ENCODE results near the gene ATXN7L1.
"Not testable (repeated sequence)": the region's sequence is repeated elsewhere in the genome, so short reads cannot be mapped to it uniquely, and the experiment has no call there.

Gene ATXN7L1

DNA sequence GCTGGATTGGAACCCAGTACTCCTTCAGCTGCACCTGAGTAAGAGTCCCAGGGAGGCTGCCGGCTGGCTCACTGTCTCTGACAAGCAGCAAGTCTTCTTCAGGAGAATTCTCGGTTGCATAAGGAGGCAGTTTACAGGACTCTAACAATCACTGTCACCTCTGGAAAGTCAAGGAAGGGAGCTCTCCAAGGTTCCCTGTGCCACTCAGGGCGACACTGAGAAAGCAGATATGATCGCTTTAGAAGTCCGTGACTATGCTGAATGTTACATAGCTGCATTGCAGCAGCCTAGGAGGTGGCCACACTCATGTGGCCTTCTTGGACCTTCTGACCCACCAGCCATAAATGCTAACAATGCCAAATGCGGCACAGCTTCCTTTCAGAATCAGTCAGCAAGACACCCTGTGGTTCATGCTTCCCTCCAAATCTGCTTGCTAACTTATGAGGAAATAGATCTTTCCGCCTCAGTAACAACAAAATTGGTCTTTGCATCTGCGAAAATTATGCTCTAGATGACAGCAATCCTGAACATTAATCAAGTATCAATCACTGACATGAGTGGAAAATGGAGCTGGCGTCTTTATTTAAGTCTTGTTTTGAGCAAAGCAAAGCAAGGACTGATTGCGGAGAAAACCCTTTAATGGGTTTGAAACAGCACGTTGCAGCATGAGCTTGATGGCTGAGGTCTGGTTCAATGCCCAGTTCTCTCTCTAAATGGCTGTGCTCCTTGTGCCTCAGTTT is 132.9 kb downstream of the ATXN7L1 start:
- no peak for DNase-seq (ENCODE audit: low spot score)

DNA sequence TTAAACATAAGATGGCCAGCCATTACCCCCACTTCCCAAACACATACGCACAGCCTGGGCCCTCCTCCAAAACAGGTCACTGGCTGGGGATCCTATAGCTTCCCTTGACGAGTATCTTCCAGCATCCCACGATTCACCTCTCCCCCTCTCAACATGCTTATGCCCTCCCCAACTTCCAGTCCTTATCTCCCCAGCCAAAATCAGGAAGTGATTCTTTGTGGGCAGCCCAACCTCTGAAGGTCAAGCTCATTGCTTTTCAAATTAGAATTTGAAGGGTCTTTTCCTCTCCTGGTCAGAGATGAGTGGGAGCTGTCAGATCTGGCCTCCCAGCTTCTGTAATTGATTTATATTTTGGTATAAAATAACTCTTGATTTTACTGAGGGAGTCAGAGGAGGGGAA is 133.6 kb downstream of the ATXN7L1 start:
- no peak for DNase-seq (ENCODE audit: low spot score)

DNA sequence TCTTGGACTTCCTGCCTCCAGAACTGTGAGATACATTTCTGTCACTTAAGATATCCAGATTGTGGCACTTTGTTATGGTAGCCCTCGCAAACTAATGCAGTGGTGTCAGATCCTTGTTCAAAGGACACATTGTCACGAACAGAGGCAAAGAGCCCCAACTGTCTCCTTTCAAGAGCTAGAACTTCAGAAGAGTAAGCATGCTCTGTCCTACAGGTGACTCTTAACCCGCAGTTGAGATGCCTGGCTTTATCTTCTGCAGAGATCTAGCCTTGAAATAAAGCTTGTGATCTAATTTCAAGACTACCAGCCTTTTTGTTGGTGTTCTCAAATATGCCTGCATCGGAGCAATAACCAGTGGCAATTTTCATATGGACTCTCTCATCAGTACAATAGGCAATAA is 134.4 kb downstream of the ATXN7L1 start:
- DNase-seq (ENCODE audit: low spot score), result no peak

DNA sequence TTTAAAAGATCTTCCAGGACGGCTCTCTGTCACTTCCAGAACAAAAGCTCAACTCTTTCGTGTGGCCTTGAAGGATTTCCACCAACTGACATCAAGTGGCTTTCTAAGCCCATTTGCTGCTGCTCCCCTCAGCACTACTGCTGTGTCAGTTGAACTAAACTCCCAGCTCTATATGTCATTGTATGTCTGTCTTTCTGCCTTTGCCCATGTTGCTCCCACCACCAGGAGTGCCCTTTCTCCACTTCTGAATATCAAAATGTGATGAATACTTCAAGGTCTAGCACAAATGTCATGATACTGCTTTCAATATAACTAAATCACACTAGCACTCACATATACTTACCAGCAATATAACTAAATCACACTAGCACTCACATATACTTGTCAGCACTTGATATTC is 138.3 kb downstream of the ATXN7L1 start:
- no peak for DNase-seq (ENCODE audit: low spot score)

DNA sequence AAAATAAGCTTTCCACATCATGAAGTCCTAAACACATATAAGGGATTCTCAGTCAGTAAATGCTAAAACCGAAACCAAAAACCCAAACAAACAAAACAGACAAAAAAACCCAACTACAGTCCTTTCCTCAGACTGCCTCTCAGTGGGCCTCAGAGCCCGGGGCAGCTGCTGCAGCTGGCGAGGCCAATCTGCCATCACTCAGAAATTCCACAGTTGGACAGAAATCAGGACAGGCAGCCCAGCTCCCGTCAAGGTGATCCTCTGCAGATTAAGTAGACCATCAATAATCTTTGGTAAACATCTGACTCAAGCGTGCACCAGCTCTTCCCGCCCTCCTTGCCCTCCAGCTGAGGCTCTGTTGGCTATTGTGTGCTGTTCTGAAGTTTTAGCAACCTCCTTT is 142.2 kb downstream of the ATXN7L1 start:
- no peak for DNase-seq (ENCODE audit: low spot score)

DNA sequence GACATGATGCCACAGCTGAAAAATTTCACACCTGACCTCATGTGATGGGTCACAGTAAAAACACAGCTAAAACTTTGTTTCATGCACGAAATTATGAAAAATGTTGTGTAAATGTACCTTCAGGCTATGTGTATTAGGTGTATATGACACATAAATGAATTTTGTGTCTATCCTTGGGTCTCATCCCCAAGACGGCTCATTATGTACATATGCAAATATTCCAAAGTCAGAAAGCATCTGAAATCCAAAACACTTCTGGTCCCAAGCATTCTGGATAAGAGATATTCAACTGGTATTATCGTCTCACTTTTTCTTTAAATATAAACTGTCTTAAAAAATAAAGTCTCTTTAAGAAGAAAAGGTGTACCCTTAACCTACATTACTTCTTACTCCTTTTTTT is 145.4 kb downstream of the ATXN7L1 start:
- DNase-seq (ENCODE audit: low spot score), result no peak

DNA sequence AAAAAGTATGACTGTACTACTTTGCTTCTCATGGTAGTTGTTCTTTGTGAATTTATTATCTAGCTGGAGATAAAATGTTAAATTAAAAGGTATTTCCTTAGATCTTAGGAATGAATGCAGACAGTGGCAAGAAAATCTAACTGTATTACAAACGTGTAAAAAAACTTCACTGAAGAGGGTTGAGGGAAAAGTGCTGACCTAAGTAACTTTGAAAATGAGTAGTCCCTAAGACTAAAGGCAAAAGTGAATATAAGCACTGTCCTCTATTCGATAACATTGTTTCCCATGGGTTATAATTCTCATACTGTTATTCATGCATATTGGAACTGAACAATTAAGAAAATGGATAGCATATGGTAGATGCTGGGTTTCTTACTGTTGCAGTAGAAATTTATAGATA is 148.4 kb downstream of the ATXN7L1 start:
- no peak for DNase-seq (ENCODE audit: low spot score)

DNA sequence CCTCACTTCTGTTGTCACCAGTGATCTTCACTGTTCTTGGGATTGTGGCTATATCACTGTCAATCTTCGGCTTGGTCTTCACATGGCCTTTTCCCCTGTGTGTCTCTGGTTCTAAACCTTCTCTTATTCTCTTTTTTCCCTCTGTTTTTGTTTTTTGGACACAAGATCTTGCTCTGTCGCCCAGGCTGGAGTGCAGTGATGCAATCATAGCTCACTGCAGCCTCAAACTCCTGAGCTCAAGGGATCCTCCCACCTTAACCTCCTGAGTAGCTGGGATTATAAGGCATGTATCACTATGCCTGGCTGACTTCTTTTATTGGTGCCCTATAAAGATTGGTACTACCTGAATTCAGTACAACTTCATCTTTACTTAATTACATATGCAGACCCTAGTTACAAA is 151.7 kb downstream of the ATXN7L1 start:
- DNase-seq (ENCODE audit: low spot score), result no peak

DNA sequence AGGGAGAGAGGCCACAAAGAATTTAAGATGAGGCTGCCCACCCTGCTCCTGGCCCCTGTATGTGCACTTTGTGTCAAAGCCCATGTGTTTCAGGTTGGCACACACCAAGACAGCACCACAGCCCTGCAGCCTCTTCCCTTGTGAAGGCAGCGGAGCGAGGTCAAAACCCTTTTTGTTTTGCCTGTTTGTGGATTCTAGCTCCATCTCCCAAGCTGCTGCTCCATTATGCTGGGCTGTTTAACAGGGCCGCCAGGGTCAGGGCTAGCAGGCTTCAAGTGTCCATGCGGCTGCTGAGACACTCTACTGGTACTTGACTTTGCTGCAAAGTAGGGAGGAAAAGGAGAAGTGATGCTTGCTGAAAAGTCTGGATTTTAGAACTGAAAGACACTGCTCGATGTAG is 152.8 kb downstream of the ATXN7L1 start:
- no peak for DNase-seq (ENCODE audit: low spot score)

DNA sequence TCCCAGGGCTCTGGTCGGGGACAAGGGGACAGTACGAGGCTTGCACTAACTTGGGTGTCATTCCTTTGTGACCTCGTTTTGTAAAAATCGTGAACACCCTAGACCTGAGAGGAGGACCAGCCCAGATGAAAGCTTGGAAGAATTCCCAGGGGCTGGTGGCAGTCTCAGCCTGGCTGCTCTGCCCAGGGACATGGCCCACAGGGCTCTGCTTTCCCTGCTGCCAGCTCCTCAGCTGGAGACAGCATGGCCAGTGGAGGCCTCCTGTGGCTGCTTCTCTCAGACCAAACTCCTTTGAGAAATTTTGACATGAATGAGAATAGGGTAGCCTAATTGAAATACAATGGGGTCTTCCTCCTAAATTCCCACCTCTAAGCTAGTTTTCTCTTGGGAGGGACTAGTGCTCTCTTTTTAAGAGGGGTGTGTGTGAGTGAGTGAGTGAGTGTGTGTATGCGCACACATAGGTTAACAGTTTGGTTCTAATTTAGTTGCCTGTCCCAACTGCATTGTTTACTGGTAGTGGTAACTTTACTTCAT is 154.8 kb downstream of the ATXN7L1 start:
- DNase-seq (ENCODE audit: low spot score), result no peak

DNA sequence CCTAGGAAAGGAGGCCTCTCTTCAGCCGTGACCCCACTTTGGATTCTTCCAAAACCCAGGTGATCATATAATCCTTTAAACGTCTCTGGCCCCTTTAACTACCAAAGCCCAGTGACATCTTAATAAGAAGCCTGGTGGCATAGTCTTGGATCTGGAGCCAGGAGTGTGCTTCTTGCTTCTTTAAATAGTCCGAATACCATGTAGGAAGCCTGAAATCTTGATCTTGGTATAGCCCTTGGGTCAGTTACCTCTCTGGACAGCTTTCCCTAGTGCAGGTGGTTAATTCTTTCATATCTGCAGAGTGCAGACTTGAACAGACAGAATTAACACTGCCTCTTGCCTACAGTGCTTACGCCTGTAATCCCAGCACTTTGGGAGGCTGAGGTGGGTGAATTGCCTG is 156.5 kb downstream of the ATXN7L1 start:
- DNase-seq (ENCODE audit: low spot score), result no peak

DNA sequence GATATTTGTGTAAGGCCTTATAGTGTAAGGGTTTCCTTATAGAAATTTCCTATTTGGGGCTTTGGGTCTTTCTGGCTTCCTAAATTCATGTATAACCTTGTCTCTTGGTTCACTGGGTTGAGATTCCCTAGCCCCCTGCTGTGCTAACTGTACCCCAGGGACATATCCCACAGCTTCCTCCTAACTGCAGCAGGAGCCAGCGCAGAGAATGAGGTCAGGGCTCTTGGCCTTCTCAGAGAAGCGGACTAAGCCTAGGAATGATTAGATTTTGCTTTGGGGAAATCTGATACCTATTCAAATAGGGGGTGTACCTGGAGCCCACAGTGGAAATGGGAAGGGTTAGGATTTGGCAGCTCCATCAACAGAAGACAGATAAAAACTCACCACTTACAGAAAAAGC is 157.0 kb downstream of the ATXN7L1 start:
- no peak for DNase-seq (ENCODE audit: low spot score)

DNA sequence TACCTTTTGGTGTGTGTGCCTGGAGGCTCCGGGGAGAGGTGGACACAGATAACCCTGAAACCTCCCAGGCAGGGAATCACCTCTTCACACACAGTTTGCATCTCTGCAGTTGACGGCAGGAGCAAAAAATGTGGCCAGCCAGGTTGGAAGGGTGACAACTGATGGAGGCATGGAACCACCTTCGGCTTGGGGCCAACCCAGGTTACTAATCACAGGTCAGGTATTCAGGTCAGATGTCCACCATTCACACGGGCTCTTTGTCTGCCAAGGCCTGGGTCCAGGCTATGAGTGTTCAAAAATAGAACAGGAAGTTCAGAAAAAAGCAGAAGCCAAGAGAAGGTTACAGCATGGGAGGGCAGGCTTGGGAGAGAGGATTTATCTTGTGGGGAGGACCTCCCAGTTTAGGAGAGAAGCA is 157.9 kb downstream of the ATXN7L1 start:
- DNase-seq (ENCODE audit: low spot score), result no peak

DNA sequence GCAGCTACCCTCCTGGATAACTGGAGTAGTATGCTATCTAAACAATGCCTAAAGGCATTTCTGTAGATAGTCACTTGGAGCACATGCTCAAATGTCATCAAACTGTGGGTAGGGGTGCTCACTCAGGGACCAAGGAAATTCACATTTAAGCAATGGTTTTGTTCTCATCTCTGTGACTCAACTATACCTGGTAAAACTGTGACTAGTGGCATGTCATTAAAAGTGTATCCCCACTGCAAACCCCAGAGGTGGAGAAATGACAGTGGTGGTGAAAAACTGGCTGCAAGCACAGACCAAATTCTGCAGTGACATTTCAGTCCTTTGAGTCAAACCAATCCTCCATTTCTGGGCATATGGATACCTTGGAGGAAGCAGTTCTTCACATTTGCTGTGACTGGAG is 160.9 kb downstream of the ATXN7L1 start:
- no peak for DNase-seq (ENCODE audit: low spot score)

DNA sequence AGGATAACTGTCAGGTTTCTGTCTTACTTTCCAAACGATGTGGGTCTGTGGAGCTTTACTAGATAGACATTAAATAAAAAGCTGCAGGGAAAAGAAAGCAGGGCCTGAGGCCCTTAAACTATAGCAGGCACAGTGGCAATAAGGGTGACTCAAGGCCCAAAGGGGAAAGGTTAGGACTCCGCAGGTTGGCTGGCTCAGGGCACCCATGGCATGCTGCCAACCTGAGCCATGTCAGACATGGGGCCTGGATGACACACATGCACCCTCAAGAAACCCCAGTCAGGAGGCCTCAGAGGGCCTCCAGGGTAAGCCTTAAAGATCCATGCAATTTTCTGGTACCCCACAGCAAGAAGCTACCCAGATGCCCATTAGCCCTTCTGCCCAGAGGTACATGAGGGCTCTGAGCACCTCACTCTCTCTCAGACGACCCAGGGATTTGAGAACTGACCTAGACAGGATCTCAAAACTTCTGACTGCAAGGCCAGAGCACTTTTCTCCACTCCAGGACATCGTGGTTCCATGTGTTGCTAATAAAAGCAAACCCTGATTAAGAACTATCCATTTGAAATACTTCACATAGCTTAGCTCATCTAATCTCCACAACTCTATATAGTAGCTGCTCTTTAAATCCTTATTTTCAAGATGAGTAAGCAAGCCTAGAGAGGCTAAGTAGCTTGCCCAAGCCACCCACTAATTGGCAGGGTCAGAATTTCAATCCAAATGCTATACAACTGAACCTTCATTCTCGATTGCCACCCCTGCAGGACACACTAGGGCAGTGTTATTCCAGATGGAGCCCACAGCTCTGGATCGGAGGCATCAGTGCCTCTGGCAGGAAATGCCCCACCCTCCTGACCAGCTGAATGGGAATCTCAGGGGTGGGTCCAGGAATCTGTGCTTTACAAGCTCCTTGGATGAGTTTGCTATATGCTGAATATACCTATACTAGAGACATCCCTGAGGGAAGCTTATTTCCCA is 162.6 kb downstream of the ATXN7L1 start:
- no peak for DNase-seq (ENCODE audit: low spot score)

DNA sequence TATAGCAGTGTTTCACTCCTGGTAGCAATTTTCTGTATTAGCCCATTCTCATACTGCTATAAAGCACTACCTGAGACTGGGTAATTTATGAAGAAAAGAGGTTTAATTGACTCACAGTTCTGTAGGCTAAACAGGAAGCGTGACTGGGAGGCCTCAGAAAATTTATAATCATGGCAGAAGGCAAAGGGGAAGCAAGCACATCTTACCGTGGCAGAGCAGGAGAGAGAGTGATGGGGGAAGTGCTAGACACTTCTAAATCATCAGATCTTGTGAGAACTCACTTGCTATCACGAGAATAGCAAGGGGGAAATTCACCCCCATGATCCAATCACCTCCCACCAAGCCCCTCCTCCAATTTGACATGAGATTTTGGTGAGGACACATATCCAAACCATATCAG is 163.5 kb downstream of the ATXN7L1 start:
- DNase-seq (ENCODE audit: low spot score), result no peak

DNA sequence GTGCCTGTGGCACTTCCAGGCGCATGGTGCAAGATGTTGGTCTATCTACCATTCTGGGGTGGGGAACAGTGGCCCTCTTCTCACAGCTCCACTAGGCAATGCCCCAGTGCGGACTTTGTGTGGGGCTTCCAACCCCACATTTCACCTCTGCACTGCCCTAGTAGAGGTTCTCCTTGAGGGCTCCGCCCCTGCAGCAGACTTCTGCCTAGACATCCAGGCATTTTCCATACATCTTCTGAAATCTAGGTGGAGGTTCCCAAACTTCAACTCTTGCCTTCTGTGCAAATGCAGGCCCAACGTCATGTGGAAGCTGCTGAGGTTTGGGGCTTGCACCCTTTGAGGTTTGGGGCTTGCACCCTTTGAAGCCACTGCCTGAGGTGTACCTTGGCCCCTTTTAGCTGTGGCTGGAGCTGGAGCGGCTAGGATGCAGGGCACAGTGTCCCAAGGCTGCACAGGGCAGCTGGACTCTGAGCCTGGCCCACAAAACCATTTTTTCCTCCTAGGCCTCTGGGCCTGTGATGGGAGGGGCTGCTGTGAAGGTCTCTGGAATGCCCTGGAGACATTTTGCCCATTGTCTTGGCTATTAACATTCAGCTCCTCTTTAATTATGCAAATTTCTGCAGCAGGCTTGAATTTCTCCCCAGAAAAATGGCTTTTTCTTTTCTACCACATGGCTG is 164.5 kb downstream of the ATXN7L1 start:
- no peak for DNase-seq (ENCODE audit: low spot score)

DNA sequence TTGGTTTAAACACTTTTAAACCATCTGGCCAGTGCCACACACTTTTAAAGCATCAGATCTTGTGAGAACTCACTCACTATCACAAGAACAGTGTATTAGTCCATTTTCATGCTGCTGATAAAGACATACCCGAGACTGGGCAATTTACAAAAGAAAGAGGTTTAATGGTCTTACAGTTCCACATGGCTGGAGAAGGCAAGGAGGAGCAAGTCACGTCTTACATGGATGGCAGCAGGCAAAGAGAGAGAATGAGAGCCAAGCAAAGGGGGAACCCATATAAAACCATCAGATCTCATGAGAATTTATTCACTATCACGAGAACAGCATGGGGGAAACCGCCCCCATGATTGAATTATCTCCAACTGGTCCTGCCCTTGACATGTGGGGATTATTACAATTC is 165.7 kb downstream of the ATXN7L1 start:
- DNase-seq (ENCODE audit: low spot score), result not testable (repeated sequence)

DNA sequence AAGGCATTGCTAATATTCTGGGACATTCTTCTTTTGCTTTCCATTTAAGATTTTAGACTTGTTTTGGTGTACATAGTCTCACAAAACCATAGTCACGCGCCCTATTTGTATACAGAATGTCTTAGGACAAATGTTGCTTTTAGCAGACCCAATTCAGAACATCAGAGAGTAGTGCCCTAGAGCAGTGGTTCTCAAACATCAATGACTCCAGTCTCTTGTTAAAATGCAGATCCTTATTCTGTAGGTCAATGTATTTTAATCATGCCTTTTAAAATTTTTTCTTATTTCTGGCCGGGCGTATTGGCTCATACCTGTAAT is 167.7 kb downstream of the ATXN7L1 start:
- DNase-seq (ENCODE audit: low spot score), result no peak

DNA sequence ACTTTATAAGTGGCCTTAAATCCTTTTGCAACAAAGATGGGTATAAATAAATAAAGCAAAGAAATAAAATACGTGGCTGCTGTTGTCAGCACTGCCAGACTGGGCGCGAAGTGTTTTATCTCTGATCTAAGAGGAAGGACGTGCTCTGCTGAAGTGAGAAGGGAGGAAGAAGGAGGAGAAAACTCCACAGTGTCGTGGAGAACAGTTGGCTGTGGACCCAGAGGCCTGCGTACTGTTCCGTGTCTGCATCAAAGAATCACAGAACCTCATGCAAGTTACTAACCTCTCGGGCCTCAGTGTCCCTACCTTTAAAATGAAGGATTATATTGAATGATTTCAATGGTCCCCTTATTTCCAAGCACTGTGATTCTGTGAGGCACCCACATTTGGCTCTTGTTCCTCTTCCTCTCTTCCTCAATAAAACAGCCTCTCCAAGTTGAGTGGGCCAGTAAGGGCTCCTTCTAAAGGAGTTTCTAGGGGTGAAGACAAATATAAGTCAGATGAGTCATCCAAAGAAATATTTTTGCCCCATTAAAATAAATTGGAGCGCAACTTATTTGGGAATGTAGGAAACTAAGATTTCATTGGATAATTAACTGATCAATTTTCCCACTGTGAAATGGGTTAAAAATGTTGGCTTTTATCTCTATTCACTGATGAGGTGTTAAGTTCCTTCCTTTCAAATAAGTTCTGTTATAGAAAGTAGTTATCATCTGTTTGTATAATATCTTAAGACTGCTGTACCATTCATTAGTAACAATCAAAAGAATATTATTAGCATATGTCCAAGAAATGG is 168.2 kb downstream of the ATXN7L1 start:
- no peak for DNase-seq (ENCODE audit: low spot score)

DNA sequence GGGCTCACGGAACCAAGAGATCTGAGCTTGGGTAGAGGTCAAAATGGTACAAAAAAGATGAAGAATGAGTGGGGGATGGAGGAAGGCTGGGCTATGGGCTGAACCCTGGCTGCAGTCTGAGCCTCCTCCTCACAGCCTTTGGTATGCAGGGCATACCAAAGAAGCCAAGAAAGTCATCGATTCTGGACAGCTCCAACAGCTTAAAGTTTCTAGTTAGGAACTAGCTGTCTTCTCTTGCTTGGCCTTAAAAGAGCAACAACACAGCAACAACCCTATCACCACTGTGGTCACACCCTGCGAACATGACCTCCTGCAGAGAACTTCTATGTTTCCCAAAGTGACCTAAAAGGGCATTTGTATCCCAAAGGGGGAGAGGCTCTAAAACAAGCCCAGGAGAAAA is 169.0 kb downstream of the ATXN7L1 start:
- peak; percentile 46 for DNase-seq (ENCODE audit: low spot score)

DNA sequence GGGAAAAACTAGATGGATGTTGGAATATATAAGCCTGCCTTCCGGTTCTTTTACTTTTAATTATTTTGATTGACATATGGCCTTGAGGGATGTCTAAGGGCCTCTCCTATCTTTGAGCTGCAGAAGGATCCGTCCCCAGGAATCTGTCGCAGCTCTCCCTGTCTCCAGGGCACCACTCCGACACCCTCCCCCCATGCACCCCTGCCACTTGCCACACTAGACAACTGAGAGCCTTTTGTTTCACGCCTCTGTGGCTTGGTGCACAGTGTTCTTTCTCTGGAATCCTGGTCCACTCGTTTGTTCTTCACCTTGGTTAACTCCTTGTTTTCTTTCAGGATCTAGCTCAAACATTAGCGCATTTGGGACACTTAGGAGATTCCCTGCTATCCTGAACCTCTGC is 171.0 kb downstream of the ATXN7L1 start:
- no peak for DNase-seq (ENCODE audit: low spot score)
